Heart left ventricle (tissue), 13 donors: ENCODE measurements around the gene LILRA6.

ENCODE experiments used
- POLR2A ChIP-seq, 2 donors: fragments of 450-650 bp; IDR thresholded peaks; one replicate each; pipeline ENCODE4 v1.6.1; 2017; ENCODE audit warnings: antibody characterized with exemption in 2 of 2, mild to moderate bottlenecking in 2 of 2, moderate library complexity in 2 of 2
- TF ChIP-seq, protein P1 (sequence below), 12 donors: fragments of 200-600 bp; sonication (generic) in 4 of 12; IDR thresholded peaks; one replicate each; pipeline versions ENCODE4 v1.5.0 to v1.8.0; 2018 to 2022; ENCODE audit warnings: antibody characterized with exemption in 12 of 12, mild to moderate bottlenecking in 5 of 12
- donor health status: ischemic (EF 13 %, LVEDD 7.1; RV severe dilation, severe dysfunction).
- donor health status: DM: no; HTN: yes; CAD: no.
- donor health status: DM: no; HTN: no; CAD: no.
- donor health status: ischemic (EF 25% LVEDD 6.9; RV normal size, moderate dysfunction).
- donor health status: ischemic (EF 25% LVEDD 5.7; RV mildly dilated, moderate dysfunction).
- donor health status: ischemic (EF 35%, LVEDD 5.7; RV mildly dilated, moderate dysfunction).
- donor health status: nonischemic (EF 11% LVEDD 7.7; RV severe dilation, severe dysfunction).
- donor health status: DM: yes; HTN: yes; CAD: no.
- donor health status: PGD.
- donor health status: ischemic (EF 29% LVEDD 5.4; RV normal size, mild dysfunction).
- donor health status: nonischemic (EF 23%, LVEDD 6.1; RV moderate dilation, normal function).

DNA sequence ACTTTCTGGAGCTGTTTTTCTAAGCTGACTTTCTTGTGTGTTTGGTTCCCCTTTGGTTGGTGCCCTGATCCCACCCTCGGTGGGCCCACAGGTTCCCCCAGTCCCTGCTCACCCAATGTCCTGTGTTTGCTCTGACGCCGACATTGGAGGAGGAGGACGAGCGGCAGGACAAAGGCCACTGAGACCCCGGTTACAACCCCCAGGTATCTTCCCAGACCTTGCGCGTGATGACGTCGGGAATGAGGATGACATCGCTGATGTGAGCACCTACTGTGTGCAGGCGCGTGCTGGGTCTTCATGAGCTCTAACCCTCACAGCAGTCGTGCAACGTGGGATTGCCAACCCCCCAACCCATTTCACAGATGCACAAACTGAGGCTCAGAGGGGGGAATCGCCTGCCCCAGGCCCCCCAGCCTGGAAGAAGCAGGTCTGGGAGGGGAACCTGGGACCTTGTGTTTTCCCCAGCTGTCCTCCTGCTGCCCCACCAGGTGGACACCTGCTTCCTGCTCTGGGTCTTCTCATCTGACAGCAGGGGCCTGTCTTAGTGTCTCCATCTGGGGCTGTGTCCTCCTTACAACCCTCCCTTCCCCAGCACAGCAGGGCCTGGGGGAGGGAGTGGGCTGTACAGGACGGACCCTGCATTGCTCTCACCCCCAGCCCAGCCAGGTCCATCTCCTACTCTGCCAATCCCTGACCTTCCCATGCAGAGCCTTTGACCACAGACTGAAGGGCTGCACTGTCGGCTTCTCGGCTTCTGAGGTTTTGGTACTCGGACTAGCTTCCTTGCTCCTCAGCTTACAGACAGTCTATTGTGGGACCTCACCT lies 4.7 kb upstream of the LILRA6 start:
- TF ChIP-seq, protein P1, sequence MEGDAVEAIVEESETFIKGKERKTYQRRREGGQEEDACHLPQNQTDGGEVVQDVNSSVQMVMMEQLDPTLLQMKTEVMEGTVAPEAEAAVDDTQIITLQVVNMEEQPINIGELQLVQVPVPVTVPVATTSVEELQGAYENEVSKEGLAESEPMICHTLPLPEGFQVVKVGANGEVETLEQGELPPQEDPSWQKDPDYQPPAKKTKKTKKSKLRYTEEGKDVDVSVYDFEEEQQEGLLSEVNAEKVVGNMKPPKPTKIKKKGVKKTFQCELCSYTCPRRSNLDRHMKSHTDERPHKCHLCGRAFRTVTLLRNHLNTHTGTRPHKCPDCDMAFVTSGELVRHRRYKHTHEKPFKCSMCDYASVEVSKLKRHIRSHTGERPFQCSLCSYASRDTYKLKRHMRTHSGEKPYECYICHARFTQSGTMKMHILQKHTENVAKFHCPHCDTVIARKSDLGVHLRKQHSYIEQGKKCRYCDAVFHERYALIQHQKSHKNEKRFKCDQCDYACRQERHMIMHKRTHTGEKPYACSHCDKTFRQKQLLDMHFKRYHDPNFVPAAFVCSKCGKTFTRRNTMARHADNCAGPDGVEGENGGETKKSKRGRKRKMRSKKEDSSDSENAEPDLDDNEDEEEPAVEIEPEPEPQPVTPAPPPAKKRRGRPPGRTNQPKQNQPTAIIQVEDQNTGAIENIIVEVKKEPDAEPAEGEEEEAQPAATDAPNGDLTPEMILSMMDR (IDR thresholded peaks at IDR 0.05): no peak
- TF ChIP-seq POLR2A (IDR thresholded peaks at IDR 0.05): no peak
